PC-9 (cell line): ENCODE measurements around the gene CENPC. TPM values are rescaled to one million over a fixed set of nuclear protein-coding genes. Genes with fewer than 3 reads are reported as not detected.
A peak's percentile ranks its signal among the peaks of the same experiment; 100 is the strongest.

ENCODE experiments used
- BruUV-seq: library from RNA; stranded (reverse); fragments of 400-500 nt; replicated peaks from 2 replicates; lab custom pipeline; 2021; lab: Mats Ljungman, UMichigan
- CTCF ChIA-PET: fragments of 300-600 bp; sonication (Branson Sonifier 250); formaldehyde crosslinking; loops from one replicate; lab custom pipeline; 2022; ENCODE audit warnings: antibody characterized with exemption; lab: Charles Lee
- POLR2A ChIA-PET: fragments of 300-600 bp; sonication (Branson Sonifier 250); formaldehyde crosslinking; loops from one replicate; lab custom pipeline; 2022; ENCODE audit warnings: antibody characterized with exemption; ENCODE audit not compliant: unreplicated experiment; lab: Charles Lee
- DNase-seq, 2 experiments: peaks; one replicate each; pipeline versions ENCODE4 v3.0.0 to v3.0.0-alpha.2; 2015 to 2022; ENCODE audit warnings: mixed read lengths in 1 of 2
- H2AFZ ChIP-seq: fragments of 200-600 bp; sonication (generic); 2 replicates; pipeline ENCODE4 v1.8.1; 2017; ENCODE audit warnings: antibody characterized with exemption
- H3F3A ChIP-seq: fragments of 200-600 bp; sonication (generic); 2 replicates; pipeline ENCODE4 v1.8.1; 2017; ENCODE audit warnings: antibody characterized with exemption, mild to moderate bottlenecking, low read depth; ENCODE audit not compliant: insufficient read depth
- H3K27ac ChIP-seq: fragments of 200-600 bp; sonication (generic); 2 replicates; pipeline ENCODE4 v1.6.1; 2016; ENCODE audit warnings: mixed run types
- H3K27me3 ChIP-seq: fragments of 200-600 bp; sonication (generic); 2 replicates; pipeline ENCODE4 v1.6.1; 2016; ENCODE audit warnings: low read depth, mixed run types; ENCODE audit not compliant: insufficient read depth
- H3K36me3 ChIP-seq: fragments of 200-600 bp; sonication (generic); 2 replicates; pipeline ENCODE4 v1.6.1; 2016; ENCODE audit warnings: low read depth, mixed run types
- H3K4me1 ChIP-seq: fragments of 200-600 bp; sonication (generic); replicated peaks from 2 replicates; pipeline ENCODE4 v1.6.1; 2016; ENCODE audit warnings: mixed run types; ENCODE audit not compliant: insufficient read depth
- H3K4me2 ChIP-seq: fragments of 200-600 bp; sonication (generic); 2 replicates; pipeline ENCODE4 v1.6.1; 2017; ENCODE audit warnings: mixed run types
- H3K4me3 ChIP-seq: fragments of 200-600 bp; sonication (generic); 2 replicates; pipeline ENCODE4 v1.6.1; 2016; ENCODE audit warnings: mixed run types
- H3K79me2 ChIP-seq: fragments of 200-600 bp; sonication (generic); 2 replicates; pipeline ENCODE4 v1.6.1; 2017; ENCODE audit warnings: low read depth, mixed run types
- H3K9me2 ChIP-seq: fragments of 200-600 bp; sonication (generic); 2 replicates; pipeline ENCODE4 v1.8.1; 2017; ENCODE audit warnings: mild to moderate bottlenecking; ENCODE audit not compliant: insufficient read depth
- H3K9me3 ChIP-seq: fragments of 200-600 bp; sonication (generic); 2 replicates; pipeline ENCODE4 v1.8.1; 2016; ENCODE audit warnings: low read depth; ENCODE audit not compliant: insufficient read depth
- H4K20me1 ChIP-seq: fragments of 200-600 bp; sonication (generic); 2 replicates; pipeline ENCODE4 v1.8.1; 2017; ENCODE audit not compliant: insufficient read depth
- EZH2 ChIP-seq: fragments of 200-600 bp; sonication (generic); IDR thresholded peaks from 2 replicates; pipeline ENCODE4 v1.8.0; 2017; ENCODE audit warnings: antibody characterized with exemption, low read depth
- intact Hi-C: fragments of 100-400 bp; cut with micrococcal nuclease; formaldehyde crosslinking; loops from one replicate; pipeline ENCODE4 v1.10.0; 2022; ENCODE audit not compliant: unreplicated experiment
- total RNA-seq: library from RNA; stranded (reverse); gene quantifications from 2 replicates; pipeline ENCODE4 v1.2.3, GENCODE V29; 2021
- TF ChIP-seq, protein P1 (sequence below): fragments of 200-600 bp; sonication (generic); conservative IDR thresholded peaks from 2 replicates; pipeline ENCODE4 v1.6.1; 2017; ENCODE audit warnings: mixed run types, antibody characterized with exemption, mild to moderate bottlenecking, moderate library complexity

Gene CENPC
- total RNA-seq, 1 experiment from 2014 or later: 14.2 TPM

DNA sequence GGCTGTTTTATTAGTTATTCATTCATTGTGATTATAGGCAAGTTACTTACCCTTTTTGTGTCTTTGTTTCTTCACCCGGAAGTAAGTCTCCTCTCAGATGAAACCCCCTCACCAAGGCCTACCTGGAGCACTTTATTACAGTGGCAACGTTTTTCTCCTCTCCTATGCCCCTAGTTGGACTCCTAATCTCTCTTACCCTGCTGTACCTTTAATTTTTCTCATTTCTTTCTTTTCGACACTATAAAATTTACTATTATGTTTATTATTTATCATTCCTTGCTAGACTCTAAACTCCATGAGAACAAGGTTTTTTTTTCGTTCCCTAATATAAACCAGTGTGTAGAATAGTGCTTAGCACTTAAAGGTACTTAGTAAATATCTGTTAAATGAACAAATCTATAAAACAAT, 30.8 kb upstream of the CENPC start:
- no TSS peak for BruUV-seq
- no peak for DNase-seq
- Histone ChIP-seq H3K4me3 (no peak overlapping the region), H3K36me3 (no peaks in the 10 kb centered on the region), H3K4me1 (no peaks in the 10 kb centered on the region), H3K9me2 (no peaks in the 10 kb centered on the region), H3K27ac (no peak overlapping the region), H3K9me3 (no peaks in the 10 kb centered on the region), H2AFZ (no peak overlapping the region), H3K79me2 (no peaks in the 10 kb centered on the region), H3F3A (no peaks in the 10 kb centered on the region), H3K27me3 (no peaks in the 10 kb centered on the region), H3K4me2 (no peak overlapping the region), H4K20me1 (no peaks in the 10 kb centered on the region)
- ChIA-PET POLR2A (no interaction called here), CTCF (no interaction called here)
- intact Hi-C loops: no loop called here
- TF ChIP-seq, protein P1, sequence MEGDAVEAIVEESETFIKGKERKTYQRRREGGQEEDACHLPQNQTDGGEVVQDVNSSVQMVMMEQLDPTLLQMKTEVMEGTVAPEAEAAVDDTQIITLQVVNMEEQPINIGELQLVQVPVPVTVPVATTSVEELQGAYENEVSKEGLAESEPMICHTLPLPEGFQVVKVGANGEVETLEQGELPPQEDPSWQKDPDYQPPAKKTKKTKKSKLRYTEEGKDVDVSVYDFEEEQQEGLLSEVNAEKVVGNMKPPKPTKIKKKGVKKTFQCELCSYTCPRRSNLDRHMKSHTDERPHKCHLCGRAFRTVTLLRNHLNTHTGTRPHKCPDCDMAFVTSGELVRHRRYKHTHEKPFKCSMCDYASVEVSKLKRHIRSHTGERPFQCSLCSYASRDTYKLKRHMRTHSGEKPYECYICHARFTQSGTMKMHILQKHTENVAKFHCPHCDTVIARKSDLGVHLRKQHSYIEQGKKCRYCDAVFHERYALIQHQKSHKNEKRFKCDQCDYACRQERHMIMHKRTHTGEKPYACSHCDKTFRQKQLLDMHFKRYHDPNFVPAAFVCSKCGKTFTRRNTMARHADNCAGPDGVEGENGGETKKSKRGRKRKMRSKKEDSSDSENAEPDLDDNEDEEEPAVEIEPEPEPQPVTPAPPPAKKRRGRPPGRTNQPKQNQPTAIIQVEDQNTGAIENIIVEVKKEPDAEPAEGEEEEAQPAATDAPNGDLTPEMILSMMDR: no peak
- TF ChIP-seq EZH2: no peak

DNA sequence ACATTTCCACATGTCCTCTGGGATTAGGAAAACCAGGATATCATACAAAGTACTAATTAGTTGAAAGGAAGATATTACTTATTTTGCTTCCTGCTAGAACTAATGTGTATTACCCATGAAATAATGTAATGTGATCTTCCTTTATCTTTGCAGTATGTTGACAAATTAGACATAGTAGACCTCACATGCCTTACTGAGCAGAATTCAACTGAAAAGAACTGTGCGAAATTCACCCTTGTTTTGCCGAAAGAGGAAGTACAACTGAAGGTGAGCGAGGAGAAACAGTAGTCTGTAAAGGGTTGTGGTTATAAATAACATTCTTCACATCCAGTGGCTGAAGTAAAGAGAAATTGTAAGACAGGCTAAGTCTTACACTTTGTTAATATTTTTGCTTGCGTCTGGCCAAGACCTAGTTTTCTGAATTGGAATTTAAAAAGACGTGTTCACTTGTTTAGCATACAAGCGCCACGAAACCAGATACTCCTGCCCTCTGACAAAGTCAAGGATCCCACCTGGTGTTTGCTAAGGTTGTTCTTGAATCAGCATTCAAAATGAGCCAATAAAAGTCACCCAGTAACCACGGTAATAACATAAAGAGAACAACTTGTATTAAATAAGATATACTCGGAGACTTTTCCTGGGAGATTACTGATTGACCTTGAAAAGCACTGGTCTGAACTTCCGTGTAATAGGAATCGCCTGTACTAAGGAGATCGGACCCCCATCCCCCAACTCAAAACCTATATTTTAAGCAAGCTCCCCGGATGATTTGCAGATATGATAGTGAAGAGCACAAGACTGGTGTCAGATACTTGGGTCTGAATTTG, 30.1 kb upstream of the CENPC start:
- Histone ChIP-seq H3K36me3 (no peaks in the 10 kb centered on the region), H3K4me1 (no peaks in the 10 kb centered on the region), H3K4me3 (no peak overlapping the region), H3K79me2 (no peaks in the 10 kb centered on the region), H4K20me1 (no peaks in the 10 kb centered on the region), H3K4me2 (no peak overlapping the region), H3K27me3 (no peaks in the 10 kb centered on the region), H3K27ac (no peak overlapping the region), H3K9me2 (no peaks in the 10 kb centered on the region), H3K9me3 (no peaks in the 10 kb centered on the region), H2AFZ (no peak overlapping the region), H3F3A (no peaks in the 10 kb centered on the region)
- peak in 1 of 2 experiments; percentile 35 for DNase-seq
- ChIA-PET CTCF (no interaction called here), POLR2A (no interaction called here)
- intact Hi-C loops: no loop called here
- BruUV-seq: no TSS peak
- TF ChIP-seq EZH2: no peak
- TF ChIP-seq, protein P1: no peak

DNA sequence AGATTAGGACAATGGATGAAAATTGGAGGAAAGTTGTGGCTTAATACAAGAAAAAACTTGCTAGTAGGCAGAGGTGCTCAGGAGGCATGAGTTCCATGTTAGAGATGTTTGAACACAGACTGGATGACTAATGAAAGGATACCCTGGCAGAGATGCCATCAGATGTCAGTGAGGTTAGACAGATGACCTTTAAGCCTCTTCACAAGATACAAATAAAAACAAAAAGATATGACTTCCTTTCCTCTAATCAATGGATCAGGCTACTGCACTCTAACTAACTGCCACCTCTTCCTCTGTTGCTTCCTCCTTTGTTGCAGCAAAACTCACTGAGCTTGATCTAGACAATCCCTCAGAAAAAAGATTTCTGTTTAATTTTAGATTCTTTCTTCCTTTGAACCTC, 27.9 kb upstream of the CENPC start:
- no peak overlapping the region for H3K4me3 ChIP-seq
- TF ChIP-seq, protein P1: no peak
- no peak for TF ChIP-seq EZH2
- intact Hi-C loops: no loop called here
- H3K9me3 ChIP-seq: no peaks in the 10 kb centered on the region
- no peaks in the 10 kb centered on the region for H3K9me2 ChIP-seq
- no TSS peak for BruUV-seq
- H3F3A ChIP-seq: no peaks in the 10 kb centered on the region
- no peaks in the 10 kb centered on the region for H4K20me1 ChIP-seq
- H3K4me1 ChIP-seq: no peaks in the 10 kb centered on the region
- H2AFZ ChIP-seq: no peak overlapping the region
- no peak overlapping the region for H3K4me2 ChIP-seq
- CTCF ChIA-PET: no interaction called here
- no peaks in the 10 kb centered on the region for H3K27me3 ChIP-seq
- no peak for DNase-seq
- H3K27ac ChIP-seq: no peak overlapping the region
- H3K79me2 ChIP-seq: no peaks in the 10 kb centered on the region
- POLR2A ChIA-PET: no interaction called here
- no peaks in the 10 kb centered on the region for H3K36me3 ChIP-seq
